Measurements from ENCODE around the gene PDZD2. TPM values are rescaled to one million over a fixed set of nuclear protein-coding genes. Genes with fewer than 3 reads are reported as not detected.

PDZD2 gene
- total RNA-seq, 4 donors from 2014 or later, result 6.2 to 21.4 (median 11.8) TPM

- H3K9me3 ChIP-seq, result no peaks in the 10 kb centered on the region
- no peaks in the 10 kb centered on the region for H3K36me3 ChIP-seq
- H3K4me1 ChIP-seq, result no peaks in the 10 kb centered on the region
- no peak for TF ChIP-seq POLR2A (IDR thresholded peaks at IDR 0.05)
- TF ChIP-seq, protein P1, sequence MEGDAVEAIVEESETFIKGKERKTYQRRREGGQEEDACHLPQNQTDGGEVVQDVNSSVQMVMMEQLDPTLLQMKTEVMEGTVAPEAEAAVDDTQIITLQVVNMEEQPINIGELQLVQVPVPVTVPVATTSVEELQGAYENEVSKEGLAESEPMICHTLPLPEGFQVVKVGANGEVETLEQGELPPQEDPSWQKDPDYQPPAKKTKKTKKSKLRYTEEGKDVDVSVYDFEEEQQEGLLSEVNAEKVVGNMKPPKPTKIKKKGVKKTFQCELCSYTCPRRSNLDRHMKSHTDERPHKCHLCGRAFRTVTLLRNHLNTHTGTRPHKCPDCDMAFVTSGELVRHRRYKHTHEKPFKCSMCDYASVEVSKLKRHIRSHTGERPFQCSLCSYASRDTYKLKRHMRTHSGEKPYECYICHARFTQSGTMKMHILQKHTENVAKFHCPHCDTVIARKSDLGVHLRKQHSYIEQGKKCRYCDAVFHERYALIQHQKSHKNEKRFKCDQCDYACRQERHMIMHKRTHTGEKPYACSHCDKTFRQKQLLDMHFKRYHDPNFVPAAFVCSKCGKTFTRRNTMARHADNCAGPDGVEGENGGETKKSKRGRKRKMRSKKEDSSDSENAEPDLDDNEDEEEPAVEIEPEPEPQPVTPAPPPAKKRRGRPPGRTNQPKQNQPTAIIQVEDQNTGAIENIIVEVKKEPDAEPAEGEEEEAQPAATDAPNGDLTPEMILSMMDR (IDR thresholded peaks at IDR 0.05), result no peak
- DNase-seq, result no peak
- no peaks in the 10 kb centered on the region for H3K27me3 ChIP-seq
- no peak overlapping the region for H3K4me3 ChIP-seq
- intact Hi-C loops (cut with DNase I; ENCODE audit: low total_unique reads), result no loop called here
- no peak overlapping the region for H3K27ac ChIP-seq
Measured at GRCh38 chr5:31613651-31614050, 25.3 kb upstream of the PDZD2 start.

DNA sequence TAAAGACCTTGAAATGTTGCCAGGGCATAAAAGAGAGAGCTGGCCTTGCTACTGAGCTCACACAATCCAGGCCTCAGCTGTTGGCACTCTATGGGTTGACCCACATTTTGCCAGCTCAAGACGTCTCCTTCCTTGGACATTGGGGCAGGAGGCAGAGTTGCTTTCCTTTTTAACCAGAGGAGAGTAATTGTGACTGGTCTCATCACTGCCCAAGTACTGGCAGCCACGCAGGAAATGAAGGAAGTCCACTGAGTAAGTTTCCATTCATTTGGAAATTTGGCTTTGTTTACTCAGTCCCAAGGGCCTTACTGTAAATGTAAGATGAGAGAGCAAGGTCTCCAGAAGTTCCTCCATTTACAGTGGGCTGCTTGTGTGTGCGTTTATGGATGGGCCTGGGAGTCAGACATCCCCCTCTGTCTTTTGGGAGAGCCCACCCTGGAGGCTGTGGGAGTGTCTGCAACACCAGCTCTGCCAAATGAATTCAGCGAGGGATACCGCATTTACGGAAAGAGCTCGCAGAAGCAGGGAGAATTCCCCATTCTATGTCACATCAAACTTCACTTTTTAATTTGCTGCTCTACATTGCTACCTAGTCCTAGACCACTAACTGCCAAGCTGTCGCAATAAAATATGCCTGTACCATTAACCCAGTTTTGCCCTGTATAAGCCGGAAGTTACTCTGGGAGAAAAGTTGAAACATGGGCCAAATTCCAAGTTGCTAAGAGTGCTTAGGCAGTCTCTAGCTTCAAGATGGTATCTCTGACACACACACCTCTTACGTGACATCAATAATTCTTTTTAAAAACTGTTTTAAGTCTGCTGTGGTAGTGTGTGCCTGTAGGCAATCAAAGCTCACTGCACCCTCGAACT is 24.5 kb upstream of the PDZD2 start:
- no peaks in the 10 kb centered on the region for H3K27me3 ChIP-seq
- no peak overlapping the region for H3K27ac ChIP-seq
- no peak for DNase-seq
- TF ChIP-seq POLR2A (IDR thresholded peaks at IDR 0.05), result no peak
- TF ChIP-seq, protein P1 (IDR thresholded peaks at IDR 0.05), result no peak
- no peaks in the 10 kb centered on the region for H3K4me1 ChIP-seq
- intact Hi-C loops (cut with DNase I; ENCODE audit: low total_unique reads), result no loop called here
- no peaks in the 10 kb centered on the region for H3K36me3 ChIP-seq
- H3K9me3 ChIP-seq, result no peaks in the 10 kb centered on the region
- no peak overlapping the region for H3K4me3 ChIP-seq

DNA sequence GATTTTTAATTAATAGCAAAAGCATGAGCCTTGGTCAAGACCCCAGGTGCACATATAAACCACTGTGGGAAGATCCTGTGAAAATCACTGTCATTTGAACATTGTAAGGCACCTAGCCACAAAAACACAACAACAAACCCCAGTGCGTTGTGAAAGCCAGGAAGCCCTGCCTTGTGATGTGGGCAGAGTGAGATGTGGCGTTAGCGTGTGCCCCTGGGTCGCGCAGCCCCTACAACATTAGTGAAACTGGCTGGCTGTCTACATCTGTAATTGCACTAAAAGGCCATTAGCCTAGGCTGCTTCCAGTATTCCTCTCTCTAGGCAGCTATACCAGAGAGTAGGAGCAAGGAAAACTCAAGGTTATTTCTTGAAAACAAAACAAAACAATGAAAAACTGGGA is 21.1 kb upstream of the PDZD2 start:
- no peak for DNase-seq
- no peak overlapping the region for H3K27ac ChIP-seq
- no peaks in the 10 kb centered on the region for H3K9me3 ChIP-seq
- H3K4me1 ChIP-seq, result no peaks in the 10 kb centered on the region
- no peak for TF ChIP-seq POLR2A (IDR thresholded peaks at IDR 0.05)
- TF ChIP-seq, protein P1 (IDR thresholded peaks at IDR 0.05), result no peak
- no peaks in the 10 kb centered on the region for H3K27me3 ChIP-seq
- no peaks in the 10 kb centered on the region for H3K36me3 ChIP-seq
- intact Hi-C loops (cut with DNase I; ENCODE audit: low total_unique reads), result no loop called here
- no peak overlapping the region for H3K4me3 ChIP-seq

DNA sequence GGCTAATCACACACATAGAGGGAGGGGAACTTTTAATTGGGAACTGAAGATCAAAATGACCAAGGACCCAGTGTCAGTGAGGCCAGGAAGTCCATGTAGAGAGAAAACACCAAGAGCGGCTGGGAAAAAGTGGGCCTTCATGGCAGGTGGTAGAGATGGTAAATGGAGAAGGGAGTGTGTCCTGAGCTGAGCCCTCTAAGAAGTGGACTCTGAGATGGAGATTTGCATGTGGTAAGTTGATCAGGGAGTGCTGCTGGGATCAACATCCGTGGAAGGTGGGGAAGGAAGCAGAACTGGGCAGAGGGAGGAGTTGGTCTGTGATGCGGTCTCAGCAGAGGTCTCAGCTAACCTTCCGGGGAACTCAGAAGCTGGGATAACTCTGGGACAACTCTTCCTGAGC is 18.9 kb upstream of the PDZD2 start:
- no peaks in the 10 kb centered on the region for H3K36me3 ChIP-seq
- DNase-seq, result no peak
- TF ChIP-seq, protein P1 (IDR thresholded peaks at IDR 0.05), result no peak
- no peak for TF ChIP-seq POLR2A (IDR thresholded peaks at IDR 0.05)
- H3K4me3 ChIP-seq, result no peak overlapping the region
- no peaks in the 10 kb centered on the region for H3K4me1 ChIP-seq
- no peaks in the 10 kb centered on the region for H3K9me3 ChIP-seq
- no peaks in the 10 kb centered on the region for H3K27me3 ChIP-seq
- intact Hi-C loops (cut with DNase I; ENCODE audit: low total_unique reads), result no loop called here
- H3K27ac ChIP-seq, result no peak overlapping the region

DNA sequence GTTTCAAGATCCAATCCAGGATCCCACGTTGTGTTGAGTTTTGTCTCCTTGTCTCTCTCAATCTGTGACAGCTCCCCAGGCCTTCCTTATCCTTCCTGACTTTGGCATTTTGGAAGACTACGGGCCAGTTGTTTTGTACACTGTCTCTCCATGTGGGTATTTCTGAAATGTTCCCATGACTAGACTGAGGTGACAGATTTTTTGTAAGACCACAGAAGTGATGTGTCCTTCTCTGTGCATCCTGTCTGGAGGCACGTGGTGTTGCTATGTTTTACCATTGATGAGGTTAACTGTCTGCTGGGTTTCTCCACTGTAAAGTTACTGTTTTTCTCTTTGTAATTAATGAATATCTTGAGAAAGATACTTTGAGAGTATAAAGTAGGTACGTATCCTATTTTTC is 15.7 kb upstream of the PDZD2 start:
- no peak overlapping the region for H3K27ac ChIP-seq
- intact Hi-C loops (cut with DNase I; ENCODE audit: low total_unique reads), result no loop called here
- H3K9me3 ChIP-seq, result no peaks in the 10 kb centered on the region
- H3K36me3 ChIP-seq, result no peaks in the 10 kb centered on the region
- DNase-seq, result no peak
- H3K4me3 ChIP-seq, result no peak overlapping the region
- no peaks in the 10 kb centered on the region for H3K27me3 ChIP-seq
- no peaks in the 10 kb centered on the region for H3K4me1 ChIP-seq
- TF ChIP-seq, protein P1 (IDR thresholded peaks at IDR 0.05), result no peak
- no peak for TF ChIP-seq POLR2A (IDR thresholded peaks at IDR 0.05)
